Measurements from ENCODE around the gene B3GNT3.

The B3GNT3 gene

DNA sequence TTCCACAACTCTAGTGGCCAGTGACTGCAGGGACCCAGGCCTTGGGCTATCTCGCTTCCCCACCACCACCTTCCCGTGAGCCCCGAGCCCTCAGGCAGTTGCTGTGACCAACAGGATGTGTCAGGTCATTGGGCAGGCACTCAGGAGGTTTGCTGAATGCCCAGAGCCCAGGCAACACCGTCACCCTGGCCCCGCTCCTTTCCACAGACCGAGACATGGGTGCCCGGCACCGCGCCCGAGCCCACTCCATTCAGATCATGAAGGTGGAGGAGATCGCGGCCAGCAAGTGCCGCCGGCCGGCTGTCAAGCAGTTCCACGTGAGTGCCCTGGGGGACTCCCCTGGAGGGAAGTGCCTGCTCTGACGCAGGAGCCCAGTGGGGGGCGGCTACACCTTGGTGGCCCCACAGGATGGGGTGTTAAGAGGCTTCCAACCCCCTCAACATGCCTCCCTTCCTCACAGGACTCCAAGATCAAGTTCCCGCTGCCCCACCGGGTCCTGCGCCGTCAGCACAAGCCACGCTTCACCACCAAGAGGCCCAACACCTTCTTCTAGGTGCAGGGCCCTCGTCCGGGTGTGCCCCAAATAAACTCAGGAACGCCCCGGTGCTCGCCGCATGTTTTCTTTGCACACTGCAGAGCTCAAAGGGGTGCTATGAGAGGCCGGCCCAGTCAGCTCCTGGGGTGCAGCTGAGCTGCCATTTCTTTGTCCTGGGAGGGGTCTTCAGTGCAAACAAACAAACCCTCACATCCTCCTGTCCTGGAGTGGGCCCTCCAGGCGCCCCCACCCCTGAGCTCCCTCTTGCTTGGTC lies 68.0 kb downstream of the B3GNT3 start:
- DNase-seq (ENCODE audit: low read depth in 2 of 2), result no peak
- no peak overlapping the region for H3K4me3 ChIP-seq (replicated peaks in 1 of 2; ENCODE audit: low read depth in 2 of 2, low read length in 2 of 2)
- TF ChIP-seq, protein P1, sequence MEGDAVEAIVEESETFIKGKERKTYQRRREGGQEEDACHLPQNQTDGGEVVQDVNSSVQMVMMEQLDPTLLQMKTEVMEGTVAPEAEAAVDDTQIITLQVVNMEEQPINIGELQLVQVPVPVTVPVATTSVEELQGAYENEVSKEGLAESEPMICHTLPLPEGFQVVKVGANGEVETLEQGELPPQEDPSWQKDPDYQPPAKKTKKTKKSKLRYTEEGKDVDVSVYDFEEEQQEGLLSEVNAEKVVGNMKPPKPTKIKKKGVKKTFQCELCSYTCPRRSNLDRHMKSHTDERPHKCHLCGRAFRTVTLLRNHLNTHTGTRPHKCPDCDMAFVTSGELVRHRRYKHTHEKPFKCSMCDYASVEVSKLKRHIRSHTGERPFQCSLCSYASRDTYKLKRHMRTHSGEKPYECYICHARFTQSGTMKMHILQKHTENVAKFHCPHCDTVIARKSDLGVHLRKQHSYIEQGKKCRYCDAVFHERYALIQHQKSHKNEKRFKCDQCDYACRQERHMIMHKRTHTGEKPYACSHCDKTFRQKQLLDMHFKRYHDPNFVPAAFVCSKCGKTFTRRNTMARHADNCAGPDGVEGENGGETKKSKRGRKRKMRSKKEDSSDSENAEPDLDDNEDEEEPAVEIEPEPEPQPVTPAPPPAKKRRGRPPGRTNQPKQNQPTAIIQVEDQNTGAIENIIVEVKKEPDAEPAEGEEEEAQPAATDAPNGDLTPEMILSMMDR (IDR thresholded peaks at IDR 0.05; ENCODE audit: low read depth, low read length), result no peak

All from cardiac fibroblast (primary cell).